CD8-positive, alpha-beta memory T cell (primary cell): Measurements from ENCODE around the gene CROCC. TPM values are rescaled to one million over a fixed set of nuclear protein-coding genes. Genes with fewer than 3 reads are reported as not detected.

Experiments used
- CTCF ChIA-PET: fragments of 350-600 bp; sonication (Branson Sonifier 250); formaldehyde crosslinking; loops from one replicate; lab custom pipeline; 2021; ENCODE audit warnings: antibody characterized with exemption; lab: Charles Lee
- POLR2A ChIA-PET: fragments of 350-600 bp; sonication (Branson Sonifier 250); formaldehyde crosslinking; loops from one replicate; lab custom pipeline; 2021; ENCODE audit warnings: antibody characterized with exemption; lab: Charles Lee
- DNase-seq, 5 donors: peaks; one replicate each; pipeline versions ENCODE4 v3.0.0 to v3.0.0-alpha.2; 2020 to 2022; ENCODE audit warnings: mixed read lengths in 1 of 5
- H3K27ac ChIP-seq: one replicate; pipeline ENCODE4 v1.7.0; 2013; ENCODE audit warnings: low read depth, mild to moderate bottlenecking, low read length, moderate library complexity
- H3K27me3 ChIP-seq: 2 replicates; pipeline ENCODE4 v1.7.0; 2013; ENCODE audit warnings: low read length, mild to moderate bottlenecking; ENCODE audit not compliant: insufficient read depth, poor library complexity, severe bottlenecking
- H3K36me3 ChIP-seq: 2 replicates; pipeline ENCODE4 v1.7.0; 2013; ENCODE audit warnings: mild to moderate bottlenecking, low read length, moderate library complexity; ENCODE audit not compliant: insufficient read depth
- H3K4me1 ChIP-seq: 2 replicates; pipeline ENCODE4 v1.7.0; 2013; ENCODE audit warnings: mild to moderate bottlenecking, low read length, moderate library complexity; ENCODE audit not compliant: insufficient read depth
- H3K4me3 ChIP-seq: 2 replicates; pipeline ENCODE4 v1.7.0; 2013; ENCODE audit warnings: mild to moderate bottlenecking, low read length
- H3K9me3 ChIP-seq: 2 replicates; pipeline ENCODE4 v1.7.0; 2013; ENCODE audit warnings: mild to moderate bottlenecking, low read length
- H3K27ac Mint-ChIP-seq, 8 donors: one replicate each; pipeline ENCODE4 v1.8.0; 2020 to 2021; ENCODE audit warnings: mixed read lengths in 8 of 8, mild to moderate bottlenecking in 6 of 8, inconsistent platforms in 3 of 8, moderate library complexity in 3 of 8
- H3K27me3 Mint-ChIP-seq, 2 donors: one replicate each; pipeline ENCODE4 v1.8.0; 2020 to 2021; ENCODE audit warnings: mixed read lengths in 2 of 2, mild to moderate bottlenecking in 1 of 2, moderate library complexity in 1 of 2
- H3K36me3 Mint-ChIP-seq, 3 donors: one replicate each; pipeline ENCODE4 v1.8.0; 2020 to 2021; ENCODE audit warnings: mixed read lengths in 3 of 3, inconsistent platforms in 1 of 3, mild to moderate bottlenecking in 1 of 3
- H3K4me1 Mint-ChIP-seq, 3 donors: one replicate each; pipeline ENCODE4 v1.8.0; 2020 to 2021; ENCODE audit warnings: mixed read lengths in 3 of 3, inconsistent platforms in 1 of 3, mild to moderate bottlenecking in 1 of 3
- H3K4me3 Mint-ChIP-seq, 7 donors: one replicate each; pipeline ENCODE4 v1.8.0; 2020 to 2021; ENCODE audit warnings: mixed read lengths in 7 of 7, mild to moderate bottlenecking in 6 of 7, moderate library complexity in 4 of 7, inconsistent platforms in 2 of 7
- H3K9me3 Mint-ChIP-seq, 5 donors: one replicate each; pipeline ENCODE4 v1.8.0; 2020 to 2022; ENCODE audit warnings: mixed read lengths in 5 of 5, mild to moderate bottlenecking in 3 of 5, moderate library complexity in 2 of 5, inconsistent platforms in 1 of 5
- polyA plus RNA-seq: library from polyadenylated mRNA; unstranded; fragments of 300-500 nt; fragmentation: Illumina TruSeq; gene quantifications from one replicate; pipeline ENCODE4 v1.2.3, GENCODE V29; 2021
- total RNA-seq, 2 experiments: library from RNA; stranded (reverse); gene quantifications; one replicate each; pipeline ENCODE4 v1.2.3, GENCODE V29; 2021

CROCC gene
- total and polyA plus RNA-seq, 3 experiments from 2014 or later: 6.9 to 30.1 (median 25.6) TPM

- DNase-seq: no peak
- no peaks in the 10 kb centered on the region for H3K27me3 ChIP-seq
- H3K4me3 ChIP-seq: no peak overlapping the region
- H3K9me3 Mint-ChIP-seq: no peaks in the 10 kb centered on the region
- no peaks in the 10 kb centered on the region for H3K4me1 ChIP-seq
- H3K27ac Mint-ChIP-seq: no peak overlapping the region
- H3K9me3 ChIP-seq: no peaks in the 10 kb centered on the region
- H3K4me3 Mint-ChIP-seq: no peak overlapping the region
- ChIA-PET POLR2A (no interaction called here), CTCF (no interaction called here)
- no peaks in the 10 kb centered on the region for H3K4me1 Mint-ChIP-seq
- H3K36me3 ChIP-seq: peaks cover 3% of the 10 kb centered on the region
- H3K27me3 Mint-ChIP-seq: no peaks in the 10 kb centered on the region
- no peak overlapping the region for H3K27ac ChIP-seq
- peaks cover 3 to 67% (median 6%) of the 10 kb centered on the region in 3 donors for H3K36me3 Mint-ChIP-seq
Measured at GRCh38 chr1:16993521-16994038, 71.8 kb downstream of the CROCC start.

GRCh38 chr1:16996845-16997244 is 75.1 kb downstream of the CROCC start:
- Histone ChIP-seq H3K9me3 (no peaks in the 10 kb centered on the region), H3K27ac (no peak overlapping the region), H3K36me3 (peaks cover 6% of the 10 kb centered on the region), H3K4me3 (no peak overlapping the region), H3K27me3 (no peaks in the 10 kb centered on the region), H3K4me1 (no peaks in the 10 kb centered on the region)
- no peaks in the 10 kb centered on the region for H3K9me3 Mint-ChIP-seq
- H3K4me3 Mint-ChIP-seq: no peak overlapping the region
- no peaks in the 10 kb centered on the region for H3K27me3 Mint-ChIP-seq
- POLR2A ChIA-PET: no interaction called here
- no peaks in the 10 kb centered on the region for H3K4me1 Mint-ChIP-seq
- CTCF ChIA-PET: no interaction called here
- peaks cover 5 to 62% (median 6%) of the 10 kb centered on the region in 3 donors for H3K36me3 Mint-ChIP-seq
- DNase-seq: no peak
- H3K27ac Mint-ChIP-seq: no peak overlapping the region

- Mint-ChIP-seq H3K27ac (no peak overlapping the region), H3K4me1 (no peaks in the 10 kb centered on the region), H3K4me3 (no peak overlapping the region), H3K36me3 (peaks cover 5 to 70% (median 7%) of the 10 kb centered on the region in 3 donors), H3K27me3 (no peaks in the 10 kb centered on the region), H3K9me3 (no peaks in the 10 kb centered on the region)
- DNase-seq: no peak
- no peaks in the 10 kb centered on the region for H3K9me3 ChIP-seq
- ChIA-PET POLR2A (no interaction called here), CTCF (no interaction called here)
- no peaks in the 10 kb centered on the region for H3K27me3 ChIP-seq
- no peak overlapping the region for H3K4me3 ChIP-seq
- H3K36me3 ChIP-seq: peaks cover 16% of the 10 kb centered on the region
- no peak overlapping the region for H3K27ac ChIP-seq
- H3K4me1 ChIP-seq: no peaks in the 10 kb centered on the region
Measured at GRCh38 chr1:16998589-16998988, 76.9 kb downstream of the CROCC start.

GRCh38 chr1:16999863-17000262 is 78.1 kb downstream of the CROCC start:
- Histone ChIP-seq H3K4me1 (no peaks in the 10 kb centered on the region), H3K27ac (no peak overlapping the region), H3K27me3 (no peaks in the 10 kb centered on the region), H3K36me3 (peaks cover 22% of the 10 kb centered on the region), H3K9me3 (no peaks in the 10 kb centered on the region), H3K4me3 (no peak overlapping the region)
- no peaks in the 10 kb centered on the region for H3K4me1 Mint-ChIP-seq
- H3K4me3 Mint-ChIP-seq: no peak overlapping the region
- CTCF ChIA-PET: no interaction called here
- POLR2A ChIA-PET: no interaction called here
- no peak overlapping the region for H3K27ac Mint-ChIP-seq
- no peaks in the 10 kb centered on the region for H3K27me3 Mint-ChIP-seq
- H3K9me3 Mint-ChIP-seq: no peaks in the 10 kb centered on the region
- peaks cover 5 to 79% (median 12%) of the 10 kb centered on the region in 3 donors for H3K36me3 Mint-ChIP-seq
- DNase-seq: no peak

- Mint-ChIP-seq H3K27ac (peak overlapping the region in 1 of 8 donors; percentile 38), H3K36me3 (peaks cover 5 to 78% (median 12%) of the 10 kb centered on the region in 3 donors), H3K9me3 (no peaks in the 10 kb centered on the region), H3K27me3 (no peaks in the 10 kb centered on the region), H3K4me3 (no peak overlapping the region), H3K4me1 (no peaks in the 10 kb centered on the region)
- CTCF ChIA-PET: interaction anchor here (0.8 kb wide), 1 partner anchor 41 kb away, joined by 3 read pairs; no protein-coding TSS in a partner anchor
- H3K27ac ChIP-seq: no peak overlapping the region
- no peaks in the 10 kb centered on the region for H3K9me3 ChIP-seq
- no peaks in the 10 kb centered on the region for H3K4me1 ChIP-seq
- H3K4me3 ChIP-seq: no peak overlapping the region
- H3K27me3 ChIP-seq: no peaks in the 10 kb centered on the region
- POLR2A ChIA-PET: interaction anchor here (0.6 kb wide), 1 partner anchor 10 kb away, joined by 3 read pairs; no protein-coding TSS in a partner anchor
- no peak for DNase-seq
- H3K36me3 ChIP-seq: peaks cover 22% of the 10 kb centered on the region
Measured at GRCh38 chr1:17001760-17002523, 80.2 kb downstream of the CROCC start.

- no peak overlapping the region for H3K27ac ChIP-seq
- no peaks in the 10 kb centered on the region for H3K27me3 Mint-ChIP-seq
- H3K4me1 ChIP-seq: no peaks in the 10 kb centered on the region
- no peak overlapping the region for H3K4me3 Mint-ChIP-seq
- no peaks in the 10 kb centered on the region for H3K27me3 ChIP-seq
- no peaks in the 10 kb centered on the region for H3K4me1 Mint-ChIP-seq
- peaks cover 22% of the 10 kb centered on the region for H3K36me3 ChIP-seq
- H3K9me3 Mint-ChIP-seq: no peaks in the 10 kb centered on the region
- CTCF ChIA-PET: no interaction called here
- no peak overlapping the region for H3K4me3 ChIP-seq
- POLR2A ChIA-PET: interaction anchor here (0.6 kb wide), 1 partner anchor 10 kb away, joined by 3 read pairs; no protein-coding TSS in a partner anchor
- no peak overlapping the region for H3K27ac Mint-ChIP-seq
- H3K36me3 Mint-ChIP-seq: peaks cover 5 to 73% (median 12%) of the 10 kb centered on the region in 3 donors
- no peak for DNase-seq
- no peaks in the 10 kb centered on the region for H3K9me3 ChIP-seq
Measured at GRCh38 chr1:17002524-17002902, 80.8 kb downstream of the CROCC start.

- ChIA-PET POLR2A (no interaction called here), CTCF (interaction anchor here (1.3 kb wide), 1 partner anchor 44 kb away, joined by 3 read pairs; no protein-coding TSS in a partner anchor)
- Mint-ChIP-seq H3K4me3 (no peak overlapping the region), H3K4me1 (peaks cover 0 to 5% (median 3%) of the 10 kb centered on the region in 3 donors), H3K9me3 (no peaks in the 10 kb centered on the region), H3K27ac (peak overlapping the region in 1 of 8 donors; percentile 54), H3K27me3 (no peaks in the 10 kb centered on the region), H3K36me3 (peaks cover 0 to 54% (median 6%) of the 10 kb centered on the region in 3 donors)
- Histone ChIP-seq H3K36me3 (peaks cover 16% of the 10 kb centered on the region), H3K4me3 (no peak overlapping the region), H3K27me3 (no peaks in the 10 kb centered on the region), H3K4me1 (no peaks in the 10 kb centered on the region), H3K9me3 (no peaks in the 10 kb centered on the region), H3K27ac (no peak overlapping the region)
- no peak for DNase-seq
Measured at GRCh38 chr1:17004466-17005364, 83.0 kb downstream of the CROCC start.
